HUES64 (cell line): Measurements from ENCODE around the gene SPG7.
"Not testable (repeated sequence)": the region's sequence is repeated elsewhere in the genome, so short reads cannot be mapped to it uniquely, and the experiment has no call there.

ENCODE experiments used
- H3K27ac ChIP-seq: 2 replicates; pipeline ENCODE4 v1.7.0; 2013; ENCODE audit warnings: low read depth, low read length, inconsistent platforms
- H3K27me3 ChIP-seq: 2 replicates; pipeline ENCODE4 v1.6.1; 2013; ENCODE audit warnings: mild to moderate bottlenecking, low read length; ENCODE audit not compliant: insufficient read depth
- H3K36me3 ChIP-seq: 2 replicates; pipeline ENCODE4 v1.6.1; 2013; ENCODE audit warnings: mild to moderate bottlenecking, low read length; ENCODE audit not compliant: insufficient read depth
- H3K4me1 ChIP-seq: 2 replicates; pipeline ENCODE4 v1.6.1; 2013; ENCODE audit warnings: mild to moderate bottlenecking, low read length, moderate library complexity; ENCODE audit not compliant: insufficient read depth
- H3K4me3 ChIP-seq: 2 replicates; pipeline ENCODE4 v1.5.1; 2013; ENCODE audit warnings: mild to moderate bottlenecking, low read length, moderate library complexity
- H3K9ac ChIP-seq: 2 replicates; pipeline ENCODE4 v1.6.1; 2013; ENCODE audit warnings: mild to moderate bottlenecking, low read depth, low read length
- H3K9me3 ChIP-seq: 2 replicates; pipeline ENCODE4 v1.6.1; 2013; ENCODE audit warnings: low read depth, low read length; ENCODE audit not compliant: insufficient read depth
- WGBS: fragments of 150-250, 120-280 bp; methylation state at CpG from one replicate; pipeline ENCODE4 v1.1.7; 2013; ENCODE audit warnings: missing lambda C conversion rate; 5-methylcytosine and 5-hydroxymethylcytosine counted together

Gene SPG7

GRCh38 chr16:89584768-89585549 is 76.8 kb downstream of the SPG7 start:
- H3K27ac ChIP-seq, result no peak overlapping the region
- no peaks in the 10 kb centered on the region for H3K4me1 ChIP-seq
- H3K36me3 ChIP-seq, result peaks cover 15% of the 10 kb centered on the region; the same call in 1 of the 2 replicates
- H3K9ac ChIP-seq, result no peak overlapping the region
- H3K4me3 ChIP-seq, result no peak overlapping the region
- no peaks in the 10 kb centered on the region for H3K27me3 ChIP-seq
- peaks cover 3% of the 10 kb centered on the region; the same call in 1 of the 2 replicates for H3K9me3 ChIP-seq
- WGBS, result 85% methylated on average over 24 of the region's 25 CpGs

GRCh38 chr16:89586218-89586617 is 78.0 kb downstream of the SPG7 start:
- Histone ChIP-seq H3K9me3 (peaks cover 3% of the 10 kb centered on the region; the same call in 1 of the 2 replicates), H3K4me3 (no peak overlapping the region), H3K36me3 (peaks cover 15% of the 10 kb centered on the region; the same call in 1 of the 2 replicates), H3K9ac (no peak overlapping the region), H3K4me1 (no peaks in the 10 kb centered on the region), H3K27ac (no peak overlapping the region), H3K27me3 (no peaks in the 10 kb centered on the region)
- 95% methylated on average over 7 of the region's 7 CpGs for whole genome bisulfite sequencing

GRCh38 chr16:89586853-89587252 is 78.7 kb downstream of the SPG7 start:
- 94% methylated on average over 12 of the region's 25 CpGs for WGBS
- Histone ChIP-seq H3K4me3 (no peak overlapping the region), H3K27ac (no peak overlapping the region), H3K9ac (no peak overlapping the region), H3K4me1 (no peaks in the 10 kb centered on the region), H3K9me3 (peaks cover 3% of the 10 kb centered on the region; the same call in 1 of the 2 replicates), H3K36me3 (peaks cover 13% of the 10 kb centered on the region; the same call in 1 of the 2 replicates), H3K27me3 (no peaks in the 10 kb centered on the region)

GRCh38 chr16:89587676-89588075 is 79.5 kb downstream of the SPG7 start:
- H3K9ac ChIP-seq, H3K27ac ChIP-seq, H3K9me3 ChIP-seq, H3K36me3 ChIP-seq, H3K4me3 ChIP-seq, H3K27me3 ChIP-seq, H3K4me1 ChIP-seq: not testable (repeated sequence)
- 97% methylated on average over 13 of the region's 36 CpGs for WGBS

GRCh38 chr16:89588413-89589109 is 80.4 kb downstream of the SPG7 start:
- Histone ChIP-seq H3K4me1 (no peaks in the 10 kb centered on the region), H3K9me3 (peaks cover 3% of the 10 kb centered on the region; the same call in 1 of the 2 replicates), H3K27me3 (no peaks in the 10 kb centered on the region), H3K27ac (no peak overlapping the region), H3K4me3 (no peak overlapping the region), H3K36me3 (peaks cover 9% of the 10 kb centered on the region; the same call in 1 of the 2 replicates), H3K9ac (no peak overlapping the region)
- WGBS, result 95% methylated on average over 26 of the region's 26 CpGs

GRCh38 chr16:89589241-89589926 is 81.2 kb downstream of the SPG7 start:
- peaks cover 3% of the 10 kb centered on the region; the same call in 1 of the 2 replicates for H3K9me3 ChIP-seq
- no peaks in the 10 kb centered on the region for H3K27me3 ChIP-seq
- WGBS, result 92% methylated on average over 21 of the region's 21 CpGs
- H3K9ac ChIP-seq, result no peak overlapping the region
- peaks cover 13% of the 10 kb centered on the region; the same call in 1 of the 2 replicates for H3K36me3 ChIP-seq
- no peak overlapping the region for H3K27ac ChIP-seq
- no peaks in the 10 kb centered on the region for H3K4me1 ChIP-seq
- H3K4me3 ChIP-seq, result no peak overlapping the region

GRCh38 chr16:89593841-89594240 is 85.6 kb downstream of the SPG7 start:
- H3K27me3 ChIP-seq, result no peaks in the 10 kb centered on the region
- 91% methylated on average over 15 of the region's 15 CpGs for WGBS
- H3K4me1 ChIP-seq, result no peaks in the 10 kb centered on the region
- H3K27ac ChIP-seq, result no peak overlapping the region
- peaks cover 9% of the 10 kb centered on the region; the same call in 1 of the 2 replicates for H3K36me3 ChIP-seq
- no peak overlapping the region for H3K9ac ChIP-seq
- H3K4me3 ChIP-seq, result no peak overlapping the region
- H3K9me3 ChIP-seq, result no peaks in the 10 kb centered on the region

GRCh38 chr16:89595330-89596060 is 87.3 kb downstream of the SPG7 start:
- peaks cover 4% of the 10 kb centered on the region; the same call in 1 of the 2 replicates for H3K36me3 ChIP-seq
- H3K4me3 ChIP-seq, result no peak overlapping the region
- no peak overlapping the region for H3K9ac ChIP-seq
- H3K27me3 ChIP-seq, result no peaks in the 10 kb centered on the region
- no peaks in the 10 kb centered on the region for H3K9me3 ChIP-seq
- 95% methylated on average over 47 of the region's 47 CpGs for WGBS
- no peak overlapping the region for H3K27ac ChIP-seq
- H3K4me1 ChIP-seq, result no peaks in the 10 kb centered on the region

- Histone ChIP-seq H3K9ac (no peak overlapping the region), H3K9me3 (no peaks in the 10 kb centered on the region), H3K4me3 (no peak overlapping the region), H3K27me3 (no peaks in the 10 kb centered on the region), H3K27ac (no peak overlapping the region), H3K36me3 (peaks cover 4% of the 10 kb centered on the region; the same call in 1 of the 2 replicates), H3K4me1 (no peaks in the 10 kb centered on the region)
- 90% methylated on average over 25 of the region's 25 CpGs for WGBS
Measured at GRCh38 chr16:89596061-89596689, 88.0 kb downstream of the SPG7 start.

GRCh38 chr16:89596957-89597649 is 88.9 kb downstream of the SPG7 start:
- WGBS, result 95% methylated on average over 19 of the region's 19 CpGs
- Histone ChIP-seq H3K36me3 (peaks cover 4% of the 10 kb centered on the region; the same call in 1 of the 2 replicates), H3K4me3 (no peak overlapping the region), H3K27me3 (no peaks in the 10 kb centered on the region), H3K27ac (no peak overlapping the region), H3K4me1 (peaks cover 2% of the 10 kb centered on the region; the same call in 1 of the 2 replicates), H3K9me3 (no peaks in the 10 kb centered on the region), H3K9ac (no peak overlapping the region)
